ENCODE data around the gene GAS2L3. TPM values are rescaled to one million over a fixed set of nuclear protein-coding genes. Genes with fewer than 3 reads are reported as not detected.
"Not testable (repeated sequence)": the region's sequence is repeated elsewhere in the genome, so short reads cannot be mapped to it uniquely, and the experiment has no call there.

Gene GAS2L3
- total RNA-seq, 4 donors from 2014 or later, result 0.12 to 3.8 (median 0.51) TPM

- intact Hi-C loops (cut with DNase I; ENCODE audit: low total_unique reads), result no loop called here
- TF ChIP-seq POLR2A (IDR thresholded peaks at IDR 0.05) (no peak), CTCF (IDR thresholded peaks at IDR 0.05 in 4 of 5, conservative IDR thresholded peaks at IDR 0.05 in 1 of 5) (no peak)
Measured at GRCh38 chr12:100632445-100632892, 59.0 kb downstream of the GAS2L3 start.

DNA sequence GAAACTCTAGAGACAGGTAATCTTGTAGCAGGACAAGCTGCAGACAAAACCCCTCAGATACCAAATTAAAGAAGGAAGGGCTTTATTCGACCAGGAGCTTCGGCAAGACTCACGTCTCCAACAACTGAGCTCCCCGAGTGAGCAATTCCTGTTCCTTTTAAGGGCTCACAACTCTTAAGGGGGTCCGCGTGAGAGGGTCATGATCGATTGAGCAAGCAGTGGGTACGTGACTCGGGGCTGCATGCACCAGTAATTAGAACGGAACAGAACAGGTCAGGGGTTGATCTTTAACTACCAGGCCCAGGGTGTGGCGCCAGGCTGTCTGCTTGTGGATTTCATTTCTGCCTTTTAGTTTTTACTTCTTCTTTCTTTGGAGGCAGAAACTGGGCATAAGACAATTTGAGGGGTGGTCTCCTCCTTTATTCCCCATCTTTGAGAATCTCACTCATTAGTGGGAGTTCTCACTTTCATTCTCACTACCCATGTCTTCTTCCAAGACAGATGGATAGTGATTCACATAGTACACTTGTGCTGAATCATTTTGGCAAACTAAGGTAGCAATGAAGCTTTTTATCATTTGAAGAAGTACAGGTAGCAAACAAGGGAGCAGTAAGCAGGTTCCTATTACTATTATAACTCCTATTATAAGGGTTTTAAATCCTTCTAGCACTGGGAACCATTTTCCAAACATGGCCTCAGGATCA, 59.8 kb downstream of the GAS2L3 start:
- intact Hi-C loops (cut with DNase I; ENCODE audit: low total_unique reads); H3K27ac ChIP-seq; H3K36me3 ChIP-seq; H3K4me3 ChIP-seq; ATAC-seq; DNase-seq; H3K27me3 ChIP-seq; in situ Hi-C loops (cut with MboI; ENCODE audit: low sequenced_read_pairs in 4 of 4); H3K4me1 ChIP-seq; H3K9me3 ChIP-seq: not testable (repeated sequence)

More at GRCh38 chr12:100632445-100632892, 59.0 kb downstream of the GAS2L3 start:
- ATAC-seq, result no peak
- Histone ChIP-seq H3K27me3 (no peaks in the 10 kb centered on the region), H3K36me3 (no peaks in the 10 kb centered on the region), H3K4me1 (no peaks in the 10 kb centered on the region), H3K9me3 (no peaks in the 10 kb centered on the region), H3K4me3 (no peak overlapping the region), H3K27ac (no peak overlapping the region)
- in situ Hi-C loops (cut with MboI; ENCODE audit: low sequenced_read_pairs in 4 of 4), result no loop called here
- DNase-seq, result no peak

- no peaks in the 10 kb centered on the region for H3K9me3 ChIP-seq
- ATAC-seq (no peak), DNase-seq (no peak)
- no peak overlapping the region for H3K4me3 ChIP-seq
- no peaks in the 10 kb centered on the region for H3K27me3 ChIP-seq
- intact Hi-C loops (cut with DNase I; ENCODE audit: low total_unique reads), result no loop called here
- no peaks in the 10 kb centered on the region for H3K4me1 ChIP-seq
- H3K27ac ChIP-seq, result no peak overlapping the region
- H3K36me3 ChIP-seq, result no peaks in the 10 kb centered on the region
- TF ChIP-seq POLR2A (IDR thresholded peaks at IDR 0.05) (no peak), CTCF (IDR thresholded peaks at IDR 0.05 in 4 of 5, conservative IDR thresholded peaks at IDR 0.05 in 1 of 5) (no peak)
- in situ Hi-C loops (cut with MboI; ENCODE audit: low sequenced_read_pairs in 4 of 4), result no loop called here
Measured at GRCh38 chr12:100643246-100643645, 69.8 kb downstream of the GAS2L3 start.

- no peak overlapping the region for H3K4me3 ChIP-seq
- H3K27ac ChIP-seq, result no peak overlapping the region
- H3K9me3 ChIP-seq, result no peaks in the 10 kb centered on the region
- H3K4me1 ChIP-seq, result no peaks in the 10 kb centered on the region
- no peaks in the 10 kb centered on the region for H3K36me3 ChIP-seq
- no peak for ATAC-seq
- intact Hi-C loops (cut with DNase I; ENCODE audit: low total_unique reads), result no loop called here
- in situ Hi-C loops (cut with MboI; ENCODE audit: low sequenced_read_pairs in 4 of 4), result no loop called here
- TF ChIP-seq CTCF (IDR thresholded peaks at IDR 0.05 in 4 of 5, conservative IDR thresholded peaks at IDR 0.05 in 1 of 5) (no peak), POLR2A (IDR thresholded peaks at IDR 0.05) (no peak)
- DNase-seq, result no peak
- H3K27me3 ChIP-seq, result no peaks in the 10 kb centered on the region
Measured at GRCh38 chr12:100646896-100647295, 73.4 kb downstream of the GAS2L3 start.

GRCh38 chr12:100651108-100651507, 77.6 kb downstream of the GAS2L3 start:
- in situ Hi-C loops (cut with MboI; ENCODE audit: low sequenced_read_pairs in 4 of 4), result no loop called here
- intact Hi-C loops (cut with DNase I; ENCODE audit: low total_unique reads), result no loop called here
- H3K27me3 ChIP-seq, result no peaks in the 10 kb centered on the region
- DNase-seq (no peak), ATAC-seq (no peak)
- H3K27ac ChIP-seq, result no peak overlapping the region
- no peak overlapping the region for H3K4me3 ChIP-seq
- TF ChIP-seq CTCF (IDR thresholded peaks at IDR 0.05 in 4 of 5, conservative IDR thresholded peaks at IDR 0.05 in 1 of 5), result no peak
- no peak for TF ChIP-seq POLR2A (IDR thresholded peaks at IDR 0.05)
- no peaks in the 10 kb centered on the region for H3K4me1 ChIP-seq
- no peaks in the 10 kb centered on the region for H3K9me3 ChIP-seq
- H3K36me3 ChIP-seq, result no peaks in the 10 kb centered on the region
